HS-27A (cell line): ENCODE measurements around the gene DYNLRB2.

Source experiments
- DNase-seq: peaks from one replicate; pipeline ENCODE4 v3.0.0-alpha.2; 2012; ENCODE audit warnings: low read depth, missing footprints

Gene DYNLRB2

DNA sequence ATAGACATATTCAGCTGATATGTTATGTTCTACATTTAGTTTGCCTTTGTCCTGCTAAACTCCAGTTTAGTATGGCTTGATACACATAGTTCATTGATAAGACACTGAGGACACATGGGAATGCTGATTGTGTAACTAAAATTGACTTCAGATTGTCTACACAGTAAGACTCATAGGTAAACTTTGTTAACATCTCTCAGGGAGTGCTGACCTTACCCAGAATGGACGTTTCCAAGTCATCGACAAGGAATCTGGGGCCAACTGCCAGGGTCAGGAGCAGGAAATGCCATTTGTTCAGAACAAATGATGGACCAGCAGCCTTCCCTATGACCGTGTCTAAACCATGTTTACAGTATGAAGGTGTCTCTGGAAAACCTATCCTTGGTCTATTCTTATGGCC is 58.7 kb downstream of the DYNLRB2 start:
- no peak for DNase-seq
